Neural crest cell (in vitro differentiated cells): ENCODE measurements around the gene LSM14A. TPM values are rescaled to one million over a fixed set of nuclear protein-coding genes. Genes with fewer than 3 reads are reported as not detected.

Experiments
- DNase-seq: peaks from one replicate; pipeline ENCODE4 v3.0.0; 2021; ENCODE audit warnings: low read depth, mixed read lengths, low spot score
- H3K27ac Mint-ChIP-seq: one replicate; pipeline ENCODE4 v1.8.0; 2021; ENCODE audit warnings: mild to moderate bottlenecking, mixed read lengths; ENCODE audit not compliant: unreplicated experiment
- H3K27me3 Mint-ChIP-seq: 2 replicates; pipeline ENCODE4 v1.8.0; 2021; ENCODE audit warnings: low read depth, mild to moderate bottlenecking, mixed read lengths
- H3K36me3 Mint-ChIP-seq: 2 replicates; pipeline ENCODE4 v1.8.0; 2021; ENCODE audit warnings: low read depth, mild to moderate bottlenecking, mixed read lengths
- H3K4me1 Mint-ChIP-seq: 2 replicates; pipeline ENCODE4 v1.8.0; 2021; ENCODE audit warnings: mixed read lengths
- H3K4me3 Mint-ChIP-seq: one replicate; pipeline ENCODE4 v1.8.0; 2021; ENCODE audit warnings: mild to moderate bottlenecking, mixed read lengths
- H3K9me3 Mint-ChIP-seq: 2 replicates; pipeline ENCODE4 v1.8.0; 2021; ENCODE audit warnings: mixed read lengths
- total RNA-seq: library from RNA; stranded (reverse); gene quantifications from 2 replicates; pipeline ENCODE4 v1.2.1, GENCODE V29; 2021
- TF ChIP-seq, protein P1 (sequence below): fragments of 200-600 bp; sonication (generic); conservative IDR thresholded peaks from 2 replicates; pipeline ENCODE4 v1.5.0; 2021; ENCODE audit warnings: antibody characterized with exemption, mild to moderate bottlenecking

Gene LSM14A
- total RNA-seq, 1 donor from 2014 or later: 141 TPM

DNA sequence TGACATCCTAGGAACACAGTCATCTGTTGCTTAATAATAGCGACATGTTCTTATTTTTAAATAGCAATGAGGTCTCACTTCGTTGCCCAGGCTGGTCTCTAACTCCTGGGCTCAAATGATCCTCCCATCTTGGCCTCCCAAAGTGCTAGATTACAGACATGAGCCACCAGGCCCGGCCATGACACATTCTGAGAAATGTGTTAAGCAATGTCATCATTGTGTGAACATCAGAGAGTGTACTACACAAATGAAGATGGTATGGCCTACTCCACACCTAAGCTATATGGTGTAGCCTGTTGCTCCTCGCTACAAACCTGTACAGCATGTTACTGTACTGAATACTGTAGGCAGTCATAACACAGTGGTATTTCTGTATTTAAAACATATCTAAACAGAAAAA is 57.4 kb downstream of the LSM14A start:
- TF ChIP-seq, protein P1, sequence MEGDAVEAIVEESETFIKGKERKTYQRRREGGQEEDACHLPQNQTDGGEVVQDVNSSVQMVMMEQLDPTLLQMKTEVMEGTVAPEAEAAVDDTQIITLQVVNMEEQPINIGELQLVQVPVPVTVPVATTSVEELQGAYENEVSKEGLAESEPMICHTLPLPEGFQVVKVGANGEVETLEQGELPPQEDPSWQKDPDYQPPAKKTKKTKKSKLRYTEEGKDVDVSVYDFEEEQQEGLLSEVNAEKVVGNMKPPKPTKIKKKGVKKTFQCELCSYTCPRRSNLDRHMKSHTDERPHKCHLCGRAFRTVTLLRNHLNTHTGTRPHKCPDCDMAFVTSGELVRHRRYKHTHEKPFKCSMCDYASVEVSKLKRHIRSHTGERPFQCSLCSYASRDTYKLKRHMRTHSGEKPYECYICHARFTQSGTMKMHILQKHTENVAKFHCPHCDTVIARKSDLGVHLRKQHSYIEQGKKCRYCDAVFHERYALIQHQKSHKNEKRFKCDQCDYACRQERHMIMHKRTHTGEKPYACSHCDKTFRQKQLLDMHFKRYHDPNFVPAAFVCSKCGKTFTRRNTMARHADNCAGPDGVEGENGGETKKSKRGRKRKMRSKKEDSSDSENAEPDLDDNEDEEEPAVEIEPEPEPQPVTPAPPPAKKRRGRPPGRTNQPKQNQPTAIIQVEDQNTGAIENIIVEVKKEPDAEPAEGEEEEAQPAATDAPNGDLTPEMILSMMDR: no peak
- H3K4me1 Mint-ChIP-seq: peaks cover 13% of the 10 kb centered on the region
- no peak for DNase-seq
- H3K9me3 Mint-ChIP-seq: no peaks in the 10 kb centered on the region
- no peaks in the 10 kb centered on the region for H3K27me3 Mint-ChIP-seq
- no peak overlapping the region for H3K27ac Mint-ChIP-seq
- H3K4me3 Mint-ChIP-seq: no peak overlapping the region
- peaks cover 18% of the 10 kb centered on the region for H3K36me3 Mint-ChIP-seq

DNA sequence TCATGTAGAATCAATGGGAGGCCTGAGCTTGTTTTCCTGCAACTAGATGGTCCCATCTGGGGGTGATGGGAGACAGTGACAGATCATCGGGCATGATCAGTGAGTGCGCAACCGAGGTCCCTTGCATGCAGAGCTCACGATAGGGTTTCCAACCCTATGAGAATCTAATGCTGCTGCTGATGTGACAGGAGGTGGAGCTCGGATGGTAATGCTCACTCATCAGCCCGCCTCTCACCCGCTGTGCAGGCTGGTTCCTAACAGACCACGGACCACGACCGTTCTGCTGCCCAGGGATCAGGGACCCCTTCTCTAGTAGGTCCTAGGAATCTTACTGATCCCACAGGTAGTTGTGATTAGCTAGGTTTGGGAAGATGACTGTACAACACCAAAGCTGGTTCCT is 58.5 kb downstream of the LSM14A start:
- peak overlapping the region; percentile 78 for H3K27ac Mint-ChIP-seq
- H3K4me3 Mint-ChIP-seq: no peak overlapping the region
- peaks cover 17% of the 10 kb centered on the region for H3K36me3 Mint-ChIP-seq
- no peaks in the 10 kb centered on the region for H3K9me3 Mint-ChIP-seq
- no peak for DNase-seq
- TF ChIP-seq, protein P1: no peak
- H3K27me3 Mint-ChIP-seq: no peaks in the 10 kb centered on the region
- H3K4me1 Mint-ChIP-seq: peaks cover 10% of the 10 kb centered on the region

DNA sequence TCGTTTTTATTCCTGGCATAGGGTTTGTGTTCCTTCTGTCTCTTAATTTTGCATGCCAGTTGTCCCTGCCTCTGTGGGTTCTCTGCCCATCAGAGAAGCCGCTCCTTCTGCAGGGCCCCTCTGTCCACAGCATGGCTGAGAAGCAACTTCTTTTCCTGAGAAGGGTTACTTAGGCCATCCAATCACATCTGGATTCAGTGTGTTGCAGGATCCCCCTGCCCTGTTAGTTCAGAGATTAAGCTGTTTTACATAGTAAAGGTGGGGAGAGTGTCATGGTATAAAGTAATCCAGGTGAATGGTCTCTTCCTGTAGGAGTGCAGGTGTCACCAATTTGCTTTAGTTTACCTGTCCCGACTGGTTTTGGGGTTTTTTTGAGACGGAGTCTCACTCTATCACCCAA is 59.1 kb downstream of the LSM14A start:
- Mint-ChIP-seq H3K9me3 (no peaks in the 10 kb centered on the region), H3K27ac (no peak overlapping the region), H3K4me1 (peaks cover 10% of the 10 kb centered on the region), H3K4me3 (no peak overlapping the region), H3K36me3 (peaks cover 20% of the 10 kb centered on the region), H3K27me3 (no peaks in the 10 kb centered on the region)
- TF ChIP-seq, protein P1: no peak
- DNase-seq: no peak

DNA sequence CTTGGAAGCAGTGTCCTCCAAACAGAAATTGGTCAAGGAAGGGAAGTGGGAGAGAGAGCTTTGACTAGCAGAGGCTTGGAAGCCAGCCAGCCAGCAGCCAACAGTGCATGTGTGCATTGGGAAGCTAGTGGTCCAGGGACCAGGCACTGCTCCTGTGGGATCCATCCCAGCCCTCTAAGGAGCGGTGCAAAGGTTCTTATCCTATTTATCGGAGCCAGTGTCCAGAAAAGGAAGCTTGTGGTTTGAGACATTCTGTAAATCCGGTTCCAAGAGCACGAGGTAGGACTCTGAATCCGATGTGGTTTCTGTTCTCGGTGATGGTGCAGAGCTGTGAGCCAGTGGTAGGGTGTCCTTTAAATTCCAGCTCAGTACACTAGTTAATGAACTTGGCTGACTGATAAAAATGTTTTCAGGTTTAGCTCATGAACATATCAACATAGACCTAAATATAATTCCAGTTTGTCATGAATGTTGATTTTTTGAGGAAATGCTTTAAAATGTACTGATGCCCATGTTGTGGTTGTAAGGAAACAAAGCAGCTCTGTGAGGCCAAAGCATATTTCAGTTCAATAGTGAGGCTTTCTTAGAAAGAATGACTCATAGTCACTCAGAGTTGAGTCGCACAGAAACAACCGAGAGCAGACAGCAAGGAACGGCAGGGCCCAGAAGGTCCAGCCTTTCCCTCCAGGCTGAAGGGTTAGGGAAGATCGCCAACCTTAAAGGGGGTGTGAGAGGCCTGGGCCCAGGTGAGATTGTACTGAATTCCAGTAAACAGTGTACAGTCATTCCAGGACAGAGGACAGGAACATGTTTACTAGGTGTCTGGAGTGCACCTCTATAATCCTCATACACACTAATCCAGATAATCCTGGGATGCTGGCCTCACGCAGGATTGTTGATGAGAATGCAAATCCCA is 60.5 kb downstream of the LSM14A start:
- Mint-ChIP-seq H3K27me3 (no peaks in the 10 kb centered on the region), H3K36me3 (peaks cover 13% of the 10 kb centered on the region)
- TF ChIP-seq, protein P1: no peak

DNA sequence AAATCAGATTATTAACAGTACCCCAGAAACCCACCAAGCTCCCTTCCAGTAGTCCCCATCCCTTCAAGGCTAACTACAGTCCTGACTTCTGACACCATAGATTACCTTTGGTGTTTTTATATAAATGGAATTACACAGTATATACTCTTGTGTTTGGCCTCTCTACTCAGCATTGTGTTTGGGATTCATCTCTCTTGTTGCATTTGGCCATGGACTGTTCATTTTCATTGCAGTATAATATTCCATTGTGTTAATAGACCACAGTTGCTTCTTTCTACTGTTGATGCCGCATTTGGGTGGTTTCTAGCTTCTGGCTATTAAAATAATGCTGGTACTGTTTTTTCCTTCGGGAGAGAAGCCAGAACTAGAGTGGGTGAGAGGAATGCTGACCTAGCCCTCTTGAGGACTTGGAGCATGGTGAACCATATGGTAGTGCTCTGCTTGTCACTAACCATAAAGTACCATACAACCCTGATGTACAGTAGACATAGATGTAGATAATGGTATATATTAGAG is 63.2 kb downstream of the LSM14A start:
- Mint-ChIP-seq H3K4me3 (no peak overlapping the region), H3K27ac (no peak overlapping the region), H3K36me3 (peaks cover 10% of the 10 kb centered on the region), H3K4me1 (peaks cover 15% of the 10 kb centered on the region), H3K27me3 (no peaks in the 10 kb centered on the region), H3K9me3 (no peaks in the 10 kb centered on the region)
- no peak for DNase-seq
- TF ChIP-seq, protein P1: no peak

More for the DNA sequence above, 60.5 kb downstream of the LSM14A start:
- Mint-ChIP-seq H3K9me3 (no peaks in the 10 kb centered on the region), H3K4me1 (peaks cover 15% of the 10 kb centered on the region), H3K4me3 (no peak overlapping the region), H3K27ac (peak overlapping the region; percentile 87)
- DNase-seq: no peak
